HepG2 (cell line): ENCODE data around the gene LMOD2. TPM values are rescaled to one million over a fixed set of nuclear protein-coding genes. Genes with fewer than 3 reads are reported as not detected.

Experiments
- ATAC-seq: fragments of 200-7000 bp; cut with Tn5 transposase; 3 replicates; pipeline ENCODE4 v1.9.1; 2020; ENCODE audit warnings: mild to moderate bottlenecking, moderate library complexity
- BruUV-seq: library from RNA; stranded (reverse); fragments of 400-500 nt; replicated peaks from 2 replicates; lab custom pipeline; 2021; lab: Mats Ljungman, UMichigan
- CTCF ChIA-PET: fragments of 300-600 bp; formaldehyde crosslinking; extraction: SDS; loops from one replicate; lab custom pipeline; 2021; ENCODE audit warnings: low total read pairs, inconsistent platforms, low intra/inter-chr PET ratio; lab: Yijun Ruan, JAX
- POLR2A ChIA-PET: fragments of 350-600 bp; sonication (Branson Sonifier 250); formaldehyde crosslinking; loops from one replicate; lab custom pipeline; 2020; ENCODE audit warnings: antibody characterized with exemption, inconsistent platforms; lab: Yijun Ruan, JAX
- DNase-seq: peaks from one replicate; pipeline ENCODE4 v3.0.0-alpha.2; 2015; ENCODE audit warnings: low spot score
- FAIRE-seq: peaks from 3 replicates; lab custom pipeline; 2011; peaks lifted over from hg19 to GRCh38; lab: Jason Lieb, UNC
- H2AFZ ChIP-seq: one replicate; pipeline ENCODE4 v1.6.1; 2011; ENCODE audit warnings: low read length, inconsistent platforms
- H3K27ac ChIP-seq: fragments of 300-600 bp; 3 replicates; pipeline ENCODE4 v1.8.0; 2011; ENCODE audit warnings: mixed run types, mild to moderate bottlenecking, mixed read lengths, low read length, inconsistent platforms; ENCODE audit not compliant: insufficient read depth; ENCODE audit errors: extremely low read length
- H3K27me3 ChIP-seq, 2 experiments: fragments of 200-600 bp in 1 of 2; 2 replicates in 1 of 2; 3 replicates in 1 of 2; pipeline versions ENCODE4 v1.6.0 to v1.8.0; 2011; ENCODE audit warnings: low read length in 2 of 2, mild to moderate bottlenecking in 2 of 2, moderate library complexity in 2 of 2, inconsistent platforms in 1 of 2; ENCODE audit not compliant: insufficient read depth in 2 of 2, control insufficient read depth in 1 of 2
- H3K36me3 ChIP-seq, 2 experiments: fragments of 200-600 bp in 1 of 2; replicated peaks in 1 of 2; 2 replicates in 1 of 2; 3 replicates in 1 of 2; pipeline versions ENCODE4 v1.5.1 to v1.8.0; 2011; ENCODE audit warnings: low read length in 2 of 2, inconsistent platforms in 1 of 2; ENCODE audit not compliant: insufficient read depth in 2 of 2, control insufficient read depth in 1 of 2
- H3K4me1 ChIP-seq: 2 replicates; pipeline ENCODE4 v1.5.1; 2012; ENCODE audit warnings: low read length, inconsistent platforms; ENCODE audit not compliant: insufficient read depth
- H3K4me2 ChIP-seq: 2 replicates; pipeline ENCODE4 v1.6.0; 2011; ENCODE audit warnings: low read depth, low read length, inconsistent platforms
- H3K4me3 ChIP-seq, 3 experiments: fragments of 200-600 bp in 1 of 3; sonication (generic), shearing (Covaris generic) in 1 of 3; replicated peaks in 1 of 3; 2 replicates each; pipeline ENCODE4 v1.5.1; 2011 to 2016; ENCODE audit warnings: low read length in 3 of 3, inconsistent platforms in 2 of 3, low read depth in 2 of 3, mild to moderate bottlenecking in 2 of 3, control low read depth in 1 of 3, mixed read lengths in 1 of 3; ENCODE audit not compliant: insufficient read depth in 1 of 3
- H3K79me2 ChIP-seq: one replicate; pipeline ENCODE4 v1.6.1; 2011; ENCODE audit warnings: low read length, inconsistent platforms; ENCODE audit not compliant: insufficient read depth
- H3K9ac ChIP-seq: 2 replicates; pipeline ENCODE4 v1.6.0; 2011; ENCODE audit warnings: mild to moderate bottlenecking, low read depth, low read length, inconsistent platforms; ENCODE audit not compliant: insufficient read depth
- H3K9me3 ChIP-seq: 2 replicates; pipeline ENCODE4 v1.5.1; 2012; ENCODE audit warnings: mild to moderate bottlenecking, low read length
- H4K20me1 ChIP-seq: 2 replicates; pipeline ENCODE4 v1.6.0; 2011; ENCODE audit warnings: inconsistent platforms, mild to moderate bottlenecking, low read length, moderate library complexity; ENCODE audit not compliant: insufficient read depth
- FIP1L1 ChIP-seq: fragments of 200-400 bp; formaldehyde crosslinking; IDR thresholded peaks from 2 replicates; pipeline ENCODE4 v1.6.1; 2018; ENCODE audit warnings: low read depth, mild to moderate bottlenecking, low read length, moderate library complexity, borderline replicate concordance; ENCODE audit not compliant: insufficient read depth
- HIC2 ChIP-seq: sonication (generic); formaldehyde crosslinking; IDR thresholded peaks from 2 replicates; pipeline ENCODE4 v1.9.0; 2022; ENCODE audit warnings: low read depth, missing genetic modification reagents
- NKX3-1 ChIP-seq: sonication (generic); formaldehyde crosslinking; IDR thresholded peaks from 2 replicates; pipeline ENCODE4 v1.5.0; 2020; ENCODE audit warnings: missing genetic modification reagents
- PBX2 ChIP-seq: IDR thresholded peaks from 2 replicates; pipeline ENCODE4 v1.6.1; 2016; ENCODE audit warnings: control low read depth
- SIX1 ChIP-seq: sonication (generic); formaldehyde crosslinking; IDR thresholded peaks from 2 replicates; pipeline ENCODE4 v1.4.0; 2020; ENCODE audit warnings: missing genetic modification reagents, borderline replicate concordance
- SIX4 ChIP-seq: sonication (generic); formaldehyde crosslinking; IDR thresholded peaks from 2 replicates; pipeline ENCODE4 v1.4.0; 2020; ENCODE audit warnings: missing genetic modification reagents
- SOX13 ChIP-seq, 3 experiments: fragments of 450-650 bp in 1 of 3; sonication (generic) in 1 of 3; formaldehyde crosslinking in 1 of 3; IDR thresholded peaks in 2 of 3; conservative IDR thresholded peaks in 1 of 3; 2 replicates each; pipeline versions ENCODE4 v1.5.0 to v1.6.1; 2016 to 2020; ENCODE audit warnings: antibody characterized with exemption in 1 of 3, mild to moderate bottlenecking in 1 of 3, missing compliant biosample characterization in 1 of 3, missing genetic modification reagents in 1 of 3, moderate library complexity in 1 of 3
- SOX6 ChIP-seq, 2 experiments: fragments of 450-650 bp in 1 of 2; sonication (generic) in 1 of 2; formaldehyde crosslinking in 1 of 2; IDR thresholded peaks; 2 replicates each; pipeline versions ENCODE4 v1.4.0 to v1.6.1; 2017 to 2020; ENCODE audit warnings: antibody characterized with exemption in 1 of 2, mild to moderate bottlenecking in 1 of 2, missing genetic modification reagents in 1 of 2
- ZBTB33 ChIP-seq: sonication (generic); formaldehyde crosslinking; IDR thresholded peaks from 2 replicates; pipeline ENCODE4 v1.4.0; 2020; ENCODE audit warnings: missing genetic modification reagents
- ZFP36L1 ChIP-seq: sonication (generic); formaldehyde crosslinking; IDR thresholded peaks from 2 replicates; pipeline ENCODE4 v1.8.0; 2022; ENCODE audit warnings: mild to moderate bottlenecking, missing genetic modification reagents, moderate library complexity
- ZNF235 ChIP-seq: sonication (generic); formaldehyde crosslinking; IDR thresholded peaks from 2 replicates; pipeline ENCODE4 v1.8.1; 2023; ENCODE audit warnings: mild to moderate bottlenecking, missing genetic modification reagents, borderline replicate concordance
- ZNF589 ChIP-seq: sonication (generic); formaldehyde crosslinking; conservative IDR thresholded peaks from 2 replicates; pipeline ENCODE4 v1.8.0; 2022; ENCODE audit warnings: mild to moderate bottlenecking, moderate library complexity, missing genetic modification reagents
- WGBS: methylation state at CpG from one replicate; pipeline ENCODE4 v1.1.6; 2017; ENCODE audit warnings: low lambda C conversion rate; 5-methylcytosine and 5-hydroxymethylcytosine counted together
- in situ Hi-C: cut with HindIII; loops from 2 replicates; pipeline ENCODE4 v1.10.0; 2017; ENCODE audit warnings: low pct_unique_long_range_greater_than_20kb; ENCODE audit not compliant: extremely low pct_ligation_motif_present
- intact Hi-C: fragments of 100-400 bp; cut with micrococcal nuclease; formaldehyde crosslinking; loops from one replicate; pipeline ENCODE4 v1.10.0; 2022; ENCODE audit not compliant: unreplicated experiment
- polyA plus RNA-seq, 8 experiments: library from polyadenylated mRNA; depleted of rRNA in 3 of 8; stranded (reverse) in 7 of 8; unstranded in 1 of 8; fragments of >200 nt; fragmentation: Illumina TruSeq in 4 of 8; extraction: Trizol in 4 of 8; gene quantifications; 2 replicates each; pipeline versions ENCODE4 v1.2.1 to v1.2.3, GENCODE V29; 2011 to 2016; ENCODE audit warnings: low read depth in 4 of 8, missing spikeins in 1 of 8, mixed read lengths in 1 of 8; ENCODE audit not compliant: insufficient read depth in 1 of 8
- total RNA-seq, 5 experiments: library from RNA; depleted of rRNA; stranded (reverse); fragments of >200 nt; fragmentation: Illumina TruSeq; extraction: Trizol; gene quantifications; 2 replicates each; pipeline ENCODE4 v1.2.3, GENCODE V29; 2016; ENCODE audit warnings: low read depth in 1 of 5

Gene LMOD2
- total and polyA plus RNA-seq, 2 of the 13 experiments (the other 11 are each of a cell fraction or from before 2014, with no cell fraction given) = not detected

GRCh38 chr7:123643495-123644441 is 11.9 kb upstream of the LMOD2 start:
- Histone ChIP-seq H3K4me2 (peak overlapping the region; percentile 62), H3K4me3 (no peak overlapping the region; a peak in 1 of 6 replicates), H3K9me3 (no peaks in the 10 kb centered on the region), H3K27me3 (no peaks in the 10 kb centered on the region), H4K20me1 (no peaks in the 10 kb centered on the region), H3K4me1 (peaks cover 15% of the 10 kb centered on the region), H3K79me2 (no peaks in the 10 kb centered on the region), H3K36me3 (no peaks in the 10 kb centered on the region), H3K27ac (no peak overlapping the region), H2AFZ (no peak overlapping the region), H3K9ac (no peak overlapping the region)
- TF ChIP-seq SOX13 (IDR thresholded peaks at IDR 0.05) = no peak
- TF ChIP-seq SOX13 (CRISPR knock-in tag; conservative IDR thresholded peaks at IDR 0.05 in 1 of 2, IDR thresholded peaks at IDR 0.05 in 1 of 2) = 0 out of 4 replicates have a peak, but pooled peaks of 1 of the 2 experiments have one; percentile 22
- no peak for TF ChIP-seq ZFP36L1 (CRISPR knock-in tag)
- peak; percentile 78; the same call in 1 of the 2 replicates for TF ChIP-seq SIX1 (CRISPR knock-in tag)
- no peak for TF ChIP-seq ZBTB33 (CRISPR knock-in tag)
- peak; percentile 75; the same call in 1 of the 2 replicates for TF ChIP-seq SIX4 (CRISPR knock-in tag)
- TF ChIP-seq PBX2 (CRISPR knock-in tag) = 0 out of 2 replicates have a peak, but pooled peaks have one; percentile 14
- TF ChIP-seq NKX3-1 (CRISPR knock-in tag) = no peak
- no peak for TF ChIP-seq FIP1L1
- TF ChIP-seq ZNF589 = no peak
- TF ChIP-seq SOX6 (IDR thresholded peaks at IDR 0.05) = no peak
- TF ChIP-seq SOX6 (CRISPR knock-in tag; IDR thresholded peaks at IDR 0.05) = 0 out of 2 replicates have a peak, but pooled peaks have one; percentile 10
- no peak for TF ChIP-seq ZNF235 (CRISPR knock-in tag)
- no peak for TF ChIP-seq HIC2 (CRISPR knock-in tag)
- ATAC-seq (peak; percentile 77), FAIRE-seq (no peak), DNase-seq (peak; percentile 60)
- CTCF ChIA-PET = no interaction called here
- POLR2A ChIA-PET = no interaction called here
- BruUV-seq = no TSS peak
- in situ Hi-C loops (no loop called here), intact Hi-C loops (no loop called here)
- under 1% methylated on average over 6 of the region's 6 CpGs for WGBS
